Loucy (cell line): ENCODE results near the gene LCP1.

Source experiments
- EZH2phosphoT487 ChIP-seq: fragments of 200-600 bp; IDR thresholded peaks from 2 replicates; pipeline ENCODE4 v1.6.1; 2018; ENCODE audit warnings: antibody characterized with exemption, mild to moderate bottlenecking, moderate library complexity, borderline replicate concordance
- TF ChIP-seq, protein P1 (sequence below): fragments of 200-600 bp; sonication (generic); conservative IDR thresholded peaks from 2 replicates; pipeline ENCODE4 v1.5.1; 2014; ENCODE audit warnings: mild to moderate bottlenecking, antibody characterized with exemption, low read length

DNA sequence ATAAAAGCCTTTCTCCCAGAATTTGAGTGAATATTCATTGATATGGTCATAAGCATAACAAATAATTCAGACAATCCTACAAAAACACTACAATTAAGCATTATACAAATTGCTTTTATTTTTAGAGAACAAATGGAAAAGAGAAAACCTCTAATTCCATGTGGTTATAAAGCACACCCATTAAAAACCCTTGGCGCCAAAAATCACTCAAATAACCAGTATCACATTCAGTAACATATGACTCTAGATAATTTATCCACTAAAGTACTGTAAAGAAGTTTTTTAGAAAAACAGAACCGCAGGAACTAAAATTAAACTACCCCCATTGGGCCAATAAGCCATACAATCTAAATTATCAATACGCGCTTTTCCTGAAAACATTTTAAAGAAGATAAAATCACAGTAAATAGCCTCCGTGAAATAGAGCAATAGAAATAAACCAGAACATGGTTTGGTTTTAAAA lies 569 bp downstream of the LCP1 start:
- TF ChIP-seq, protein P1, sequence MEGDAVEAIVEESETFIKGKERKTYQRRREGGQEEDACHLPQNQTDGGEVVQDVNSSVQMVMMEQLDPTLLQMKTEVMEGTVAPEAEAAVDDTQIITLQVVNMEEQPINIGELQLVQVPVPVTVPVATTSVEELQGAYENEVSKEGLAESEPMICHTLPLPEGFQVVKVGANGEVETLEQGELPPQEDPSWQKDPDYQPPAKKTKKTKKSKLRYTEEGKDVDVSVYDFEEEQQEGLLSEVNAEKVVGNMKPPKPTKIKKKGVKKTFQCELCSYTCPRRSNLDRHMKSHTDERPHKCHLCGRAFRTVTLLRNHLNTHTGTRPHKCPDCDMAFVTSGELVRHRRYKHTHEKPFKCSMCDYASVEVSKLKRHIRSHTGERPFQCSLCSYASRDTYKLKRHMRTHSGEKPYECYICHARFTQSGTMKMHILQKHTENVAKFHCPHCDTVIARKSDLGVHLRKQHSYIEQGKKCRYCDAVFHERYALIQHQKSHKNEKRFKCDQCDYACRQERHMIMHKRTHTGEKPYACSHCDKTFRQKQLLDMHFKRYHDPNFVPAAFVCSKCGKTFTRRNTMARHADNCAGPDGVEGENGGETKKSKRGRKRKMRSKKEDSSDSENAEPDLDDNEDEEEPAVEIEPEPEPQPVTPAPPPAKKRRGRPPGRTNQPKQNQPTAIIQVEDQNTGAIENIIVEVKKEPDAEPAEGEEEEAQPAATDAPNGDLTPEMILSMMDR = no peak
- no peak for TF ChIP-seq EZH2phosphoT487
